GM23338 (cell line): ENCODE data around the gene TSPOAP1. TPM values are rescaled to one million over a fixed set of nuclear protein-coding genes. Genes with fewer than 3 reads are reported as not detected.

Experiments used
- ATAC-seq: fragments of 200-7000 bp; cut with Tn5 transposase; 3 replicates; pipeline ENCODE4 v1.9.1; 2020
- DNase-seq: peaks from one replicate; pipeline ENCODE4 v3.0.0-alpha.2; 2015; ENCODE audit warnings: low spot score
- H2AFZ ChIP-seq: fragments of 200-600 bp; sonication (generic); 2 replicates; pipeline ENCODE4 v1.8.0; 2016; ENCODE audit warnings: antibody characterized with exemption, mild to moderate bottlenecking, moderate library complexity
- H3F3A ChIP-seq: fragments of 200-600 bp; sonication (generic); replicated peaks from 2 replicates; pipeline ENCODE4 v1.8.0; 2017; ENCODE audit warnings: antibody characterized with exemption, mixed run types, low read depth
- H3K27ac ChIP-seq: fragments of 200-600 bp; sonication (generic); 2 replicates; pipeline ENCODE4 v1.6.1; 2016; ENCODE audit warnings: low read depth
- H3K27me3 ChIP-seq: fragments of 200-600 bp; sonication (generic); 2 replicates; pipeline ENCODE4 v1.8.0; 2016; ENCODE audit warnings: mild to moderate bottlenecking, mixed run types, moderate library complexity; ENCODE audit not compliant: insufficient read depth
- H3K36me3 ChIP-seq: fragments of 200-600 bp; sonication (generic); 2 replicates; pipeline ENCODE4 v1.8.0; 2016; ENCODE audit warnings: mild to moderate bottlenecking; ENCODE audit not compliant: insufficient read depth
- H3K4me1 ChIP-seq: fragments of 200-600 bp; sonication (generic); 2 replicates; pipeline ENCODE4 v1.8.0; 2016; ENCODE audit warnings: mild to moderate bottlenecking, moderate library complexity; ENCODE audit not compliant: insufficient read depth
- H3K4me2 ChIP-seq: fragments of 200-600 bp; sonication (generic); 2 replicates; pipeline ENCODE4 v1.7.1; 2017; ENCODE audit warnings: mixed run types
- H3K4me3 ChIP-seq: fragments of 200-600 bp; sonication (generic); 2 replicates; pipeline ENCODE4 v1.6.1; 2016; ENCODE audit warnings: mixed run types
- H3K79me2 ChIP-seq: fragments of 200-600 bp; sonication (generic); replicated peaks from 2 replicates; pipeline ENCODE4 v1.8.0; 2017; ENCODE audit warnings: mild to moderate bottlenecking; ENCODE audit not compliant: insufficient read depth
- H3K9me2 ChIP-seq: fragments of 200-600 bp; sonication (generic); 2 replicates; pipeline ENCODE4 v1.8.0; 2017; ENCODE audit not compliant: insufficient read depth
- H4K20me1 ChIP-seq: fragments of 200-600 bp; sonication (generic); replicated peaks from 2 replicates; pipeline ENCODE4 v1.8.0; 2017; ENCODE audit warnings: mild to moderate bottlenecking; ENCODE audit not compliant: insufficient read depth
- H3K27ac Mint-ChIP-seq: 2 replicates; pipeline ENCODE4 v1.8.0; 2020; ENCODE audit warnings: inconsistent platforms, mild to moderate bottlenecking, moderate library complexity, mixed read lengths
- H3K27me3 Mint-ChIP-seq: 3 replicates; pipeline ENCODE4 v1.8.0; 2022; ENCODE audit warnings: low read depth, mild to moderate bottlenecking, moderate library complexity, mixed read lengths, inconsistent platforms; ENCODE audit not compliant: insufficient read depth, poor library complexity
- H3K36me3 Mint-ChIP-seq: 3 replicates; pipeline ENCODE4 v1.8.0; 2021; ENCODE audit warnings: low read depth, mild to moderate bottlenecking, inconsistent platforms, moderate library complexity, mixed read lengths
- H3K4me1 Mint-ChIP-seq: 3 replicates; pipeline ENCODE4 v1.8.0; 2020; ENCODE audit warnings: mild to moderate bottlenecking, inconsistent platforms, mixed read lengths
- H3K4me3 Mint-ChIP-seq: 3 replicates; pipeline ENCODE4 v1.8.0; 2021; ENCODE audit warnings: moderate library complexity, mild to moderate bottlenecking, inconsistent platforms, mixed read lengths
- H3K9me3 Mint-ChIP-seq: 3 replicates; pipeline ENCODE4 v1.8.0; 2020; ENCODE audit warnings: moderate library complexity, mild to moderate bottlenecking, inconsistent platforms, mixed read lengths
- CREB1 ChIP-seq: fragments of 250-450 bp; sonication (Bioruptor Pico); IDR thresholded peaks from 2 replicates; pipeline ENCODE4 v1.5.0; 2020; ENCODE audit warnings: low read depth, mild to moderate bottlenecking, moderate library complexity
- EZH2 ChIP-seq: fragments of 200-600 bp; sonication (generic); IDR thresholded peaks from one replicate; pipeline ENCODE4 v1.8.0; 2017; ENCODE audit warnings: antibody characterized with exemption, mild to moderate bottlenecking, low read depth; ENCODE audit not compliant: unreplicated experiment
- EZH2phosphoT487 ChIP-seq: fragments of 200-600 bp; sonication (generic); IDR thresholded peaks from one replicate; pipeline ENCODE4 v1.8.1; 2018; ENCODE audit warnings: antibody characterized with exemption; ENCODE audit not compliant: unreplicated experiment
- JUNB ChIP-seq: IDR thresholded peaks from one replicate; pipeline ENCODE4 v1.6.1; 2016; ENCODE audit warnings: antibody characterized with exemption; ENCODE audit not compliant: unreplicated experiment
- NANOG ChIP-seq: IDR thresholded peaks from 2 replicates; pipeline ENCODE4 v1.6.1; 2016; ENCODE audit warnings: antibody characterized with exemption, borderline replicate concordance
- POLR2AphosphoS5 ChIP-seq: IDR thresholded peaks from 2 replicates; pipeline ENCODE4 v1.6.1; 2016; ENCODE audit warnings: antibody characterized with exemption, low read depth
- STAT1 ChIP-seq: IDR thresholded peaks from one replicate; pipeline ENCODE4 v1.6.1; 2016; ENCODE audit warnings: antibody characterized with exemption; ENCODE audit not compliant: unreplicated experiment
- ZNF114 ChIP-seq: fragments of 250-450 bp; sonication (Bioruptor Pico); IDR thresholded peaks from 2 replicates; pipeline ENCODE4 v1.5.0; 2020; ENCODE audit warnings: mild to moderate bottlenecking, moderate library complexity
- ZNF331 ChIP-seq: fragments of 250-450 bp; sonication (Bioruptor Pico); IDR thresholded peaks from 2 replicates; pipeline ENCODE4 v1.5.0; 2020; ENCODE audit warnings: low read depth, mild to moderate bottlenecking, moderate library complexity
- polyA plus RNA-seq: library from polyadenylated mRNA; unstranded; fragments of >200 nt; fragmentation: Nextera tagmentation; extraction: Ambion mirVana; gene quantifications from 2 replicates; pipeline ENCODE4 v1.2.1, GENCODE V29; 2016
- total RNA-seq: library from RNA; depleted of rRNA; stranded (reverse); fragments of >200 nt; shearing (Covaris generic); gene quantifications from 2 replicates; pipeline ENCODE4 v1.2.3, GENCODE V29; 2014
- TF ChIP-seq, protein P1 (sequence below): IDR thresholded peaks from one replicate; pipeline ENCODE4 v1.6.1; 2018; ENCODE audit warnings: antibody characterized with exemption; ENCODE audit not compliant: unreplicated experiment
- TF ChIP-seq, protein P2 (sequence below), 2 experiments: fragments of 200-600 bp in 1 of 2; sonication (generic) in 1 of 2; conservative IDR thresholded peaks; 2 replicates each; pipeline versions ENCODE4 v1.5.1 to v1.6.1; 2016 to 2017; ENCODE audit warnings: antibody characterized with exemption in 2 of 2, low read depth in 2 of 2, mild to moderate bottlenecking in 2 of 2, moderate library complexity in 1 of 2
- TF ChIP-seq, protein P3 (sequence below): fragments of 250-450 bp; sonication (Bioruptor Pico); IDR thresholded peaks from 2 replicates; pipeline ENCODE4 v1.5.0; 2020; ENCODE audit warnings: mild to moderate bottlenecking, moderate library complexity
- TF ChIP-seq, protein P4 (sequence below): IDR thresholded peaks from 2 replicates; pipeline ENCODE4 v1.6.1; 2016; ENCODE audit warnings: antibody characterized with exemption

TSPOAP1 gene
- total and polyA plus RNA-seq, 2 experiments from 2014 or later: 7.3 to 11.8 TPM

DNA sequence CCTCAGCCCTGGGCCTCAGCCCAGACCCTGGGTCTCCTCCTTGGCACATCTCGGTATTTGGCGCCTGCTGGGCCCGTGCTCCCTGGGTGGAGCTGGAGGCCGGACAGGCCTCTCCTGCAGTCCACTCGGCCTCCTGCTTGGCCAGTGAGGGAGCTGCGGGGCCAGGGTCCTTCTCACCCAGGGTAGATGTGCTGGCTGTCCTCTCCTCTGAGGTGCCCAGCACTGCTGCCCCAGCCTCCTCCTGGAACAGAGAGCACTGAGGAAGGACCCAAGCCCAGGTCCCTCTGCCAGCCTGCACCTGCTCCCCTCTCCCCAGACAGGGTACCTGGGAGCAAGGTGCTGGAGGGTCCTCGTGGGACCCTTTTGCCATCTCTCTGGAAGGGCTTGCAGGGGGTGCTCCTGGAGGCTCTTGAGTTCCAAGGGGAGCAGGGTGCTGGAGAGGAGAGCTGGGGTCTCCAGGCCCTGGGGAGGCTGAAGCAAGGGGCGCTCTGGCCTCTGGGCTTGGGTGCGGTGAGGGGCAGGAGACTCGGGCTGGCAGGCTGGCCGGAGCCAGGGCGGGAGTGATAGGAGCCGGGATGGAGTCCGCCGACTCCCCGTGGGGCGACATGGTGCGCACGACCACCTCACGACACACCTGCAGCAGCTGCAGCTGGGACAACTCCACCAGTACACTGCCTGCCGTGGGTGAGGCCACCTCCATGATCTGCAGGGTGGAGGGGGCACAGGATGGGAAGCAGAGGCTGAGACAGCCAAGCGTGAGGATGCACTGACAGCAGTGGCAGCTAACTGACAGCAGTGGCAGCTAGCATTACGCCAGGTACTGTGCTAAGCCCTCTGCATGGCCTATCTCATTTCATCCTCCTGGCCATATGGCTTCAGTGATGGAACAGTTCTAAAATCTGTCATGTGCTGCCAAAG lies 17.8 kb downstream of the TSPOAP1 start:
- no peak for DNase-seq
- H3K27ac Mint-ChIP-seq: no peak overlapping the region

More for the DNA sequence above, 17.8 kb downstream of the TSPOAP1 start:
- no peak overlapping the region for H3K4me3 ChIP-seq
- no peaks in the 10 kb centered on the region for H4K20me1 ChIP-seq
- TF ChIP-seq, protein P1, sequence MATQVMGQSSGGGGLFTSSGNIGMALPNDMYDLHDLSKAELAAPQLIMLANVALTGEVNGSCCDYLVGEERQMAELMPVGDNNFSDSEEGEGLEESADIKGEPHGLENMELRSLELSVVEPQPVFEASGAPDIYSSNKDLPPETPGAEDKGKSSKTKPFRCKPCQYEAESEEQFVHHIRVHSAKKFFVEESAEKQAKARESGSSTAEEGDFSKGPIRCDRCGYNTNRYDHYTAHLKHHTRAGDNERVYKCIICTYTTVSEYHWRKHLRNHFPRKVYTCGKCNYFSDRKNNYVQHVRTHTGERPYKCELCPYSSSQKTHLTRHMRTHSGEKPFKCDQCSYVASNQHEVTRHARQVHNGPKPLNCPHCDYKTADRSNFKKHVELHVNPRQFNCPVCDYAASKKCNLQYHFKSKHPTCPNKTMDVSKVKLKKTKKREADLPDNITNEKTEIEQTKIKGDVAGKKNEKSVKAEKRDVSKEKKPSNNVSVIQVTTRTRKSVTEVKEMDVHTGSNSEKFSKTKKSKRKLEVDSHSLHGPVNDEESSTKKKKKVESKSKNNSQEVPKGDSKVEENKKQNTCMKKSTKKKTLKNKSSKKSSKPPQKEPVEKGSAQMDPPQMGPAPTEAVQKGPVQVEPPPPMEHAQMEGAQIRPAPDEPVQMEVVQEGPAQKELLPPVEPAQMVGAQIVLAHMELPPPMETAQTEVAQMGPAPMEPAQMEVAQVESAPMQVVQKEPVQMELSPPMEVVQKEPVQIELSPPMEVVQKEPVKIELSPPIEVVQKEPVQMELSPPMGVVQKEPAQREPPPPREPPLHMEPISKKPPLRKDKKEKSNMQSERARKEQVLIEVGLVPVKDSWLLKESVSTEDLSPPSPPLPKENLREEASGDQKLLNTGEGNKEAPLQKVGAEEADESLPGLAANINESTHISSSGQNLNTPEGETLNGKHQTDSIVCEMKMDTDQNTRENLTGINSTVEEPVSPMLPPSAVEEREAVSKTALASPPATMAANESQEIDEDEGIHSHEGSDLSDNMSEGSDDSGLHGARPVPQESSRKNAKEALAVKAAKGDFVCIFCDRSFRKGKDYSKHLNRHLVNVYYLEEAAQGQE: no peak
- TF ChIP-seq, protein P2, sequence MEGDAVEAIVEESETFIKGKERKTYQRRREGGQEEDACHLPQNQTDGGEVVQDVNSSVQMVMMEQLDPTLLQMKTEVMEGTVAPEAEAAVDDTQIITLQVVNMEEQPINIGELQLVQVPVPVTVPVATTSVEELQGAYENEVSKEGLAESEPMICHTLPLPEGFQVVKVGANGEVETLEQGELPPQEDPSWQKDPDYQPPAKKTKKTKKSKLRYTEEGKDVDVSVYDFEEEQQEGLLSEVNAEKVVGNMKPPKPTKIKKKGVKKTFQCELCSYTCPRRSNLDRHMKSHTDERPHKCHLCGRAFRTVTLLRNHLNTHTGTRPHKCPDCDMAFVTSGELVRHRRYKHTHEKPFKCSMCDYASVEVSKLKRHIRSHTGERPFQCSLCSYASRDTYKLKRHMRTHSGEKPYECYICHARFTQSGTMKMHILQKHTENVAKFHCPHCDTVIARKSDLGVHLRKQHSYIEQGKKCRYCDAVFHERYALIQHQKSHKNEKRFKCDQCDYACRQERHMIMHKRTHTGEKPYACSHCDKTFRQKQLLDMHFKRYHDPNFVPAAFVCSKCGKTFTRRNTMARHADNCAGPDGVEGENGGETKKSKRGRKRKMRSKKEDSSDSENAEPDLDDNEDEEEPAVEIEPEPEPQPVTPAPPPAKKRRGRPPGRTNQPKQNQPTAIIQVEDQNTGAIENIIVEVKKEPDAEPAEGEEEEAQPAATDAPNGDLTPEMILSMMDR (conservative IDR thresholded peaks at IDR 0.05; ENCODE audit: low read depth in 2 of 2): no peak
- TF ChIP-seq STAT1 (no peak), EZH2 (no peak), CREB1 (CRISPR knock-in tag) (no peak), ZNF331 (no peak), POLR2AphosphoS5 (no peak), ZNF114 (CRISPR knock-in tag) (no peak), EZH2phosphoT487 (no peak), NANOG (no peak), JUNB (no peak)
- TF ChIP-seq, protein P3, sequence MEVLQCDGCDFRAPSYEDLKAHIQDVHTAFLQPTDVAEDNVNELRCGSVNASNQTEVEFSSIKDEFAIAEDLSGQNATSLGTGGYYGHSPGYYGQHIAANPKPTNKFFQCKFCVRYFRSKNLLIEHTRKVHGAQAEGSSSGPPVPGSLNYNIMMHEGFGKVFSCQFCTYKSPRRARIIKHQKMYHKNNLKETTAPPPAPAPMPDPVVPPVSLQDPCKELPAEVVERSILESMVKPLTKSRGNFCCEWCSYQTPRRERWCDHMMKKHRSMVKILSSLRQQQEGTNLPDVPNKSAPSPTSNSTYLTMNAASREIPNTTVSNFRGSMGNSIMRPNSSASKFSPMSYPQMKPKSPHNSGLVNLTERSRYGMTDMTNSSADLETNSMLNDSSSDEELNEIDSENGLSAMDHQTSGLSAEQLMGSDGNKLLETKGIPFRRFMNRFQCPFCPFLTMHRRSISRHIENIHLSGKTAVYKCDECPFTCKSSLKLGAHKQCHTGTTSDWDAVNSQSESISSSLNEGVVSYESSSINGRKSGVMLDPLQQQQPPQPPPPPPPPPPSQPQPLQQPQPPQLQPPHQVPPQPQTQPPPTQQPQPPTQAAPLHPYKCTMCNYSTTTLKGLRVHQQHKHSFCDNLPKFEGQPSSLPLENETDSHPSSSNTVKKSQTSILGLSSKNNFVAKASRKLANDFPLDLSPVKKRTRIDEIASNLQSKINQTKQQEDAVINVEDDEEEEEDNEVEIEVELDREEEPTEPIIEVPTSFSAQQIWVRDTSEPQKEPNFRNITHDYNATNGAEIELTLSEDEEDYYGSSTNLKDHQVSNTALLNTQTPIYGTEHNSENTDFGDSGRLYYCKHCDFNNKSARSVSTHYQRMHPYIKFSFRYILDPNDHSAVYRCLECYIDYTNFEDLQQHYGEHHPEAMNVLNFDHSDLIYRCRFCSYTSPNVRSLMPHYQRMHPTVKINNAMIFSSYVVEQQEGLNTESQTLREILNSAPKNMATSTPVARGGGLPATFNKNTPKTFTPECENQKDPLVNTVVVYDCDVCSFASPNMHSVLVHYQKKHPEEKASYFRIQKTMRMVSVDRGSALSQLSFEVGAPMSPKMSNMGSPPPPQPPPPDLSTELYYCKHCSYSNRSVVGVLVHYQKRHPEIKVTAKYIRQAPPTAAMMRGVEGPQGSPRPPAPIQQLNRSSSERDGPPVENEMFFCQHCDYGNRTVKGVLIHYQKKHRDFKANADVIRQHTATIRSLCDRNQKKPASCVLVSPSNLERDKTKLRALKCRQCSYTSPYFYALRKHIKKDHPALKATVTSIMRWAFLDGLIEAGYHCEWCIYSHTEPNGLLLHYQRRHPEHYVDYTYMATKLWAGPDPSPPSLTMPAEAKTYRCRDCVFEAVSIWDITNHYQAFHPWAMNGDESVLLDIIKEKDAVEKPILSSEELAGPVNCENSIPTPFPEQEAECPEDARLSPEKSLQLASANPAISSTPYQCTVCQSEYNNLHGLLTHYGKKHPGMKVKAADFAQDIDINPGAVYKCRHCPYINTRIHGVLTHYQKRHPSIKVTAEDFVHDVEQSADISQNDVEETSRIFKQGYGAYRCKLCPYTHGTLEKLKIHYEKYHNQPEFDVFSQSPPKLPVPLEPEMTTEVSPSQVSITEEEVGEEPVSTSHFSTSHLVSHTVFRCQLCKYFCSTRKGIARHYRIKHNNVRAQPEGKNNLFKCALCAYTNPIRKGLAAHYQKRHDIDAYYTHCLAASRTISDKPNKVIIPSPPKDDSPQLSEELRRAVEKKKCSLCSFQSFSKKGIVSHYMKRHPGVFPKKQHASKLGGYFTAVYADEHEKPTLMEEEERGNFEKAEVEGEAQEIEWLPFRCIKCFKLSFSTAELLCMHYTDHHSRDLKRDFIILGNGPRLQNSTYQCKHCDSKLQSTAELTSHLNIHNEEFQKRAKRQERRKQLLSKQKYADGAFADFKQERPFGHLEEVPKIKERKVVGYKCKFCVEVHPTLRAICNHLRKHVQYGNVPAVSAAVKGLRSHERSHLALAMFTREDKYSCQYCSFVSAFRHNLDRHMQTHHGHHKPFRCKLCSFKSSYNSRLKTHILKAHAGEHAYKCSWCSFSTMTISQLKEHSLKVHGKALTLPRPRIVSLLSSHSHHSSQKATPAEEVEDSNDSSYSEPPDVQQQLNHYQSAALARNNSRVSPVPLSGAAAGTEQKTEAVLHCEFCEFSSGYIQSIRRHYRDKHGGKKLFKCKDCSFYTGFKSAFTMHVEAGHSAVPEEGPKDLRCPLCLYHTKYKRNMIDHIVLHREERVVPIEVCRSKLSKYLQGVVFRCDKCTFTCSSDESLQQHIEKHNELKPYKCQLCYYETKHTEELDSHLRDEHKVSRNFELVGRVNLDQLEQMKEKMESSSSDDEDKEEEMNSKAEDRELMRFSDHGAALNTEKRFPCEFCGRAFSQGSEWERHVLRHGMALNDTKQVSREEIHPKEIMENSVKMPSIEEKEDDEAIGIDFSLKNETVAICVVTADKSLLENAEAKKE (CRISPR knock-in tag): no peak
- TF ChIP-seq, protein P4, sequence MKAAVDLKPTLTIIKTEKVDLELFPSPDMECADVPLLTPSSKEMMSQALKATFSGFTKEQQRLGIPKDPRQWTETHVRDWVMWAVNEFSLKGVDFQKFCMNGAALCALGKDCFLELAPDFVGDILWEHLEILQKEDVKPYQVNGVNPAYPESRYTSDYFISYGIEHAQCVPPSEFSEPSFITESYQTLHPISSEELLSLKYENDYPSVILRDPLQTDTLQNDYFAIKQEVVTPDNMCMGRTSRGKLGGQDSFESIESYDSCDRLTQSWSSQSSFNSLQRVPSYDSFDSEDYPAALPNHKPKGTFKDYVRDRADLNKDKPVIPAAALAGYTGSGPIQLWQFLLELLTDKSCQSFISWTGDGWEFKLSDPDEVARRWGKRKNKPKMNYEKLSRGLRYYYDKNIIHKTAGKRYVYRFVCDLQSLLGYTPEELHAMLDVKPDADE: no peak
- H3F3A ChIP-seq: no peaks in the 10 kb centered on the region
- no peaks in the 10 kb centered on the region; the same call in 1 of the 2 replicates for H3K4me1 ChIP-seq
- no peak overlapping the region for H3K4me2 ChIP-seq
- no peaks in the 10 kb centered on the region for H3K27me3 ChIP-seq
- no peaks in the 10 kb centered on the region for H3K36me3 ChIP-seq
- H3K4me1 Mint-ChIP-seq: peaks cover 21% of the 10 kb centered on the region
- ATAC-seq: no peak
- H3K4me3 Mint-ChIP-seq: no peak overlapping the region
- no peak overlapping the region for H3K27ac ChIP-seq
- no peaks in the 10 kb centered on the region for H3K9me2 ChIP-seq
- H3K27me3 Mint-ChIP-seq: peaks cover 3% of the 10 kb centered on the region
- H3K36me3 Mint-ChIP-seq: no peaks in the 10 kb centered on the region
- no peak overlapping the region for H2AFZ ChIP-seq
- H3K9me3 Mint-ChIP-seq: no peaks in the 10 kb centered on the region
- no peaks in the 10 kb centered on the region for H3K79me2 ChIP-seq
